Mesenchymal stem cell (in vitro differentiated cells and primary cell): ENCODE results near the gene DAO.
"Not testable (repeated sequence)": the region's sequence is repeated elsewhere in the genome, so short reads cannot be mapped to it uniquely, and the experiment has no call there.

Experiments
- DNase-seq: peaks from one replicate; pipeline ENCODE4 v3.0.0-alpha.2; 2013
- H2AFZ ChIP-seq: one replicate; pipeline ENCODE4 v1.6.1; 2013; ENCODE audit warnings: low read depth, mild to moderate bottlenecking, control low read depth, inconsistent platforms, low read length, moderate library complexity
- H2AK5ac ChIP-seq: 2 replicates; pipeline ENCODE4 v1.6.1; 2013; ENCODE audit warnings: low read length, moderate library complexity, mild to moderate bottlenecking, inconsistent platforms; ENCODE audit not compliant: severe bottlenecking
- H2BK120ac ChIP-seq: one replicate; pipeline ENCODE4 v1.6.1; 2013; ENCODE audit warnings: low read depth, mild to moderate bottlenecking, inconsistent platforms, low read length, moderate library complexity
- H2BK12ac ChIP-seq, 2 experiments: one replicate each; pipeline ENCODE4 v1.6.1; 2013; ENCODE audit warnings: inconsistent platforms in 2 of 2, low read length in 2 of 2, mild to moderate bottlenecking in 2 of 2, moderate library complexity in 2 of 2, control low read depth in 1 of 2
- H2BK15ac ChIP-seq: one replicate; pipeline ENCODE4 v1.6.1; 2013; ENCODE audit warnings: mild to moderate bottlenecking, low read depth, inconsistent platforms; ENCODE audit not compliant: poor library complexity, severe bottlenecking
- H2BK5ac ChIP-seq: 2 replicates; pipeline ENCODE4 v1.6.1; 2013; ENCODE audit warnings: low read depth, mild to moderate bottlenecking, low read length, control low read depth, inconsistent platforms; ENCODE audit not compliant: poor library complexity, severe bottlenecking
- H3K14ac ChIP-seq, 2 experiments: one replicate each; pipeline ENCODE4 v1.6.1; 2013; ENCODE audit warnings: inconsistent platforms in 2 of 2, low read length in 2 of 2, control low read depth in 1 of 2, mild to moderate bottlenecking in 1 of 2, moderate library complexity in 1 of 2
- H3K18ac ChIP-seq, 2 experiments: one replicate each; pipeline ENCODE4 v1.6.1; 2013; ENCODE audit warnings: inconsistent platforms in 2 of 2, low read length in 2 of 2, control low read depth in 1 of 2, low read depth in 1 of 2, mild to moderate bottlenecking in 1 of 2
- H3K23ac ChIP-seq, 2 experiments: one replicate each; pipeline ENCODE4 v1.6.1; 2013; ENCODE audit warnings: inconsistent platforms in 2 of 2, low read length in 2 of 2, mild to moderate bottlenecking in 2 of 2, moderate library complexity in 2 of 2, control low read depth in 1 of 2
- H3K27ac ChIP-seq: 2 replicates; pipeline ENCODE4 v1.5.1; 2013; ENCODE audit warnings: mild to moderate bottlenecking, moderate library complexity, low read length, control low read depth, inconsistent platforms; ENCODE audit not compliant: poor library complexity, severe bottlenecking
- H3K27me3 ChIP-seq, 2 experiments: 2 replicates each; pipeline versions ENCODE4 v1.6.1 to v1.7.0; 2013; ENCODE audit warnings: low read length in 2 of 2, mild to moderate bottlenecking in 2 of 2, moderate library complexity in 2 of 2, control low read depth in 1 of 2, inconsistent platforms in 1 of 2; ENCODE audit not compliant: control insufficient read depth in 1 of 2, insufficient read depth in 1 of 2
- H3K36me3 ChIP-seq, 2 experiments: 2 replicates each; pipeline versions ENCODE4 v1.6.1 to v1.7.0; 2013; ENCODE audit warnings: low read length in 2 of 2, control low read depth in 1 of 2, inconsistent platforms in 1 of 2, low read depth in 1 of 2, mild to moderate bottlenecking in 1 of 2; ENCODE audit not compliant: insufficient read depth in 2 of 2, control insufficient read depth in 1 of 2
- H3K4ac ChIP-seq, 2 experiments: one replicate each; pipeline ENCODE4 v1.6.1; 2013; ENCODE audit warnings: inconsistent platforms in 2 of 2, low read length in 2 of 2, mild to moderate bottlenecking in 2 of 2, moderate library complexity in 2 of 2, control low read depth in 1 of 2, low read depth in 1 of 2
- H3K4me1 ChIP-seq: 2 replicates; pipeline ENCODE4 v1.6.1; 2013; ENCODE audit warnings: low read depth, low read length, control low read depth; ENCODE audit not compliant: control insufficient read depth, insufficient read depth
- H3K4me2 ChIP-seq: 2 replicates; pipeline ENCODE4 v1.6.1; 2013; ENCODE audit warnings: low read length, mild to moderate bottlenecking, inconsistent platforms; ENCODE audit not compliant: poor library complexity, severe bottlenecking
- H3K4me3 ChIP-seq, 2 experiments: 2 replicates each; pipeline versions ENCODE4 v1.5.1 to v1.7.0; 2013; ENCODE audit warnings: low read length in 2 of 2, mild to moderate bottlenecking in 2 of 2, control low read depth in 1 of 2, low read depth in 1 of 2; ENCODE audit not compliant: insufficient read depth in 1 of 2
- H3K79me1 ChIP-seq: replicated peaks from 2 replicates; pipeline ENCODE4 v1.6.1; 2013; ENCODE audit warnings: mild to moderate bottlenecking, control low read depth, low read length, inconsistent platforms; ENCODE audit not compliant: poor library complexity, severe bottlenecking
- H3K9ac ChIP-seq: 2 replicates; pipeline ENCODE4 v1.7.0; 2013; ENCODE audit warnings: mild to moderate bottlenecking, low read length, moderate library complexity
- H3K9me3 ChIP-seq: 2 replicates; pipeline ENCODE4 v1.7.0; 2013; ENCODE audit warnings: mild to moderate bottlenecking, low read length; ENCODE audit not compliant: control insufficient read depth
- H4K8ac ChIP-seq: one replicate; pipeline ENCODE4 v1.6.1; 2013; ENCODE audit warnings: inconsistent platforms, mild to moderate bottlenecking, low read length, moderate library complexity
- H4K91ac ChIP-seq: one replicate; pipeline ENCODE4 v1.6.1; 2013; ENCODE audit warnings: mild to moderate bottlenecking, low read length, inconsistent platforms
- WGBS: methylation state at CpG from one replicate; pipeline ENCODE4 v1.1.7; 2013; ENCODE audit warnings: mixed read lengths; 5-methylcytosine and 5-hydroxymethylcytosine counted together

The DAO gene

DNA sequence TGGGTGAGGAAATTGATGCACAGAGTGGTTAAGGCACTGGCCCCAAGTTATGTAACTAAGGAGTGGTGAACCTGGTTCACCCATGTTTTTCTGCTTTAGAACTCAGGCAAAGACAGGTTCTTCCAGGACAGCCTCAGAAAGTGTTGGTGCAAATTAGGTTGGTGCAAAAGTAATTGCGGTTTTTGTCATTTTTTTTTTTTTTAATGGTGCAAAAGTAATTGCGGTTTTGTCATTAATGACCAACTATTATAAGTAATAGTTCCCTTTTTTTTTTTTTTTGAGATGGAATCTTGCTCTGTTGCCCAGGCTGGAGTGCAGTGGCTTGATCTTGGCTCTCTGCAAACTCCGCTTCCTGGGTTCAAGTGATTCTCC is 17.3 kb upstream of the DAO start:
- Histone ChIP-seq H3K36me3 (no peaks in the 10 kb centered on the region), H2BK5ac (no peak overlapping the region), H3K9me3 (no peaks in the 10 kb centered on the region), H3K4me1 (peaks cover 6% of the 10 kb centered on the region), H4K8ac (no peak overlapping the region), H2AFZ (no peak overlapping the region), H3K27me3 (no peaks in the 10 kb centered on the region), H3K9ac (no peak overlapping the region), H3K23ac (no peak overlapping the region), H2BK15ac (no peak overlapping the region), H2BK12ac (no peak overlapping the region), H3K4me3 (no peak overlapping the region), H3K4me2 (no peak overlapping the region), H3K18ac (no peak overlapping the region), H3K4ac (no peak overlapping the region), H4K91ac (no peak overlapping the region), H2BK120ac (no peak overlapping the region), H3K14ac (no peak overlapping the region), H3K79me1 (no peaks in the 10 kb centered on the region), H2AK5ac (no peak overlapping the region), H3K27ac (no peak overlapping the region)
- 93% methylated on average over 1 of the region's 3 CpGs for whole genome bisulfite sequencing
- DNase-seq: no peak

DNA sequence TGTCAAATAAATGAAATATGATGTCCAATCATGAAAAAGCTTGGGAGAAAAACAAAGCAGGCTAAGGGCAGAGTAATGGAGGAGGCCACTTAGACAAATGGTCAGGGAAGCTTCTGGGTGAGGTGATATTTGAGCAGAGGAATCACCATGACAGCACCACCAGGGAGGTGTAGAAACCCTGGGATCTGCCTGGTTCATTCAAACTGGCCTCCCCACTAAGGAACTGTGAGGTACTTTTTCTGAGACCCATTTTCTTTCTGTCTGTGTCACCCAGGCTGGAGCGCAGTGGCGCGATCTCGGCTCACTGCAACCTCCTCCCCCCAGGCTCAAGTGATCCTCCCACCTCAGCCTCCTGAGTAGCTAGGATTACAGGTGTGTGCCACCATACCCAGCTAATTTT is 14.7 kb upstream of the DAO start:
- H3K79me1 ChIP-seq: no peaks in the 10 kb centered on the region
- no peak overlapping the region for H3K27ac ChIP-seq
- no peaks in the 10 kb centered on the region for H3K36me3 ChIP-seq
- no peaks in the 10 kb centered on the region for H3K9me3 ChIP-seq
- no peak overlapping the region for H2BK12ac ChIP-seq
- no peak overlapping the region for H3K9ac ChIP-seq
- no peak for DNase-seq
- no peak overlapping the region for H2BK5ac ChIP-seq
- H3K18ac ChIP-seq: no peak overlapping the region
- H3K27me3 ChIP-seq: no peaks in the 10 kb centered on the region
- no peak overlapping the region for H4K8ac ChIP-seq
- no peak overlapping the region for H2AK5ac ChIP-seq
- H2BK120ac ChIP-seq: no peak overlapping the region
- no peak overlapping the region for H3K4me2 ChIP-seq
- no peak overlapping the region for H3K23ac ChIP-seq
- no peak overlapping the region for H3K4me3 ChIP-seq
- 96% methylated on average over 4 of the region's 4 CpGs for WGBS
- H2BK15ac ChIP-seq: no peak overlapping the region
- H3K4me1 ChIP-seq: no peaks in the 10 kb centered on the region
- H3K14ac ChIP-seq: no peak overlapping the region
- H3K4ac ChIP-seq: no peak overlapping the region
- no peak overlapping the region for H2AFZ ChIP-seq
- no peak overlapping the region for H4K91ac ChIP-seq

- not testable (repeated sequence) for H3K23ac ChIP-seq, H2AFZ ChIP-seq, H3K36me3 ChIP-seq, H3K4ac ChIP-seq, DNase-seq, H3K14ac ChIP-seq, H2BK5ac ChIP-seq, H3K4me3 ChIP-seq, H3K18ac ChIP-seq, H3K9me3 ChIP-seq, H3K27ac ChIP-seq, H4K8ac ChIP-seq, H2AK5ac ChIP-seq, H3K9ac ChIP-seq, H3K27me3 ChIP-seq, H4K91ac ChIP-seq, H3K4me1 ChIP-seq, H3K79me1 ChIP-seq, H3K4me2 ChIP-seq, H2BK15ac ChIP-seq, H2BK12ac ChIP-seq, H2BK120ac ChIP-seq
- 89% methylated on average over 9 of the region's 10 CpGs for WGBS
Measured at GRCh38 chr12:108866083-108866482, 13.8 kb upstream of the DAO start.

DNA sequence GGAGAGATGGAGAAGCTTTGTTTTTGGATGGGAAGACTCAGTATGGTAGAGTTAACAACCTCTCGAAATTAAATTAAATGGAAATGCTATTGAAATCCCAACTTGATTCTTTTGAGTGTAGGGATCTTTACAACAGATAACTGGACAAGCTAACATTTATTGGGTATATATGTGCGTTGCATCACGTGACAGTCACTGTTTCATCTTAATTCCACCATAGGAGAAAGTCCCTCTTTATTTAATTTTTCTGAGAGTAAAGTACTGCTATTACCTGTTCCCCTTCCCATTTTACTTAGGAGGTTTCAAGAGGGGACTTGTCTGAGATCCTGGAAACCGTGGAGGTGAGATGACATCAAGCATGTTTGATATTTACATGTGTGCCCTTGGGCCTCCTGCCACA is 11.1 kb upstream of the DAO start:
- H2BK5ac ChIP-seq: no peak overlapping the region
- no peak for DNase-seq
- no peaks in the 10 kb centered on the region for H3K27me3 ChIP-seq
- no peak overlapping the region for H3K14ac ChIP-seq
- H3K4me3 ChIP-seq: no peak overlapping the region
- no peak overlapping the region for H2AK5ac ChIP-seq
- H3K4me2 ChIP-seq: no peak overlapping the region
- H2BK120ac ChIP-seq: no peak overlapping the region
- 100% methylated on average over 2 of the region's 4 CpGs for WGBS
- H4K8ac ChIP-seq: no peak overlapping the region
- H3K4me1 ChIP-seq: peaks cover 5% of the 10 kb centered on the region
- no peak overlapping the region for H2AFZ ChIP-seq
- no peaks in the 10 kb centered on the region for H3K36me3 ChIP-seq
- no peak overlapping the region for H3K27ac ChIP-seq
- no peak overlapping the region for H4K91ac ChIP-seq
- no peak overlapping the region for H3K9ac ChIP-seq
- H2BK12ac ChIP-seq: no peak overlapping the region
- no peaks in the 10 kb centered on the region for H3K9me3 ChIP-seq
- H3K23ac ChIP-seq: no peak overlapping the region
- no peaks in the 10 kb centered on the region for H3K79me1 ChIP-seq
- H3K4ac ChIP-seq: no peak overlapping the region
- H2BK15ac ChIP-seq: no peak overlapping the region
- H3K18ac ChIP-seq: no peak overlapping the region
